ENCODE data around the gene SCO2.

DNA sequence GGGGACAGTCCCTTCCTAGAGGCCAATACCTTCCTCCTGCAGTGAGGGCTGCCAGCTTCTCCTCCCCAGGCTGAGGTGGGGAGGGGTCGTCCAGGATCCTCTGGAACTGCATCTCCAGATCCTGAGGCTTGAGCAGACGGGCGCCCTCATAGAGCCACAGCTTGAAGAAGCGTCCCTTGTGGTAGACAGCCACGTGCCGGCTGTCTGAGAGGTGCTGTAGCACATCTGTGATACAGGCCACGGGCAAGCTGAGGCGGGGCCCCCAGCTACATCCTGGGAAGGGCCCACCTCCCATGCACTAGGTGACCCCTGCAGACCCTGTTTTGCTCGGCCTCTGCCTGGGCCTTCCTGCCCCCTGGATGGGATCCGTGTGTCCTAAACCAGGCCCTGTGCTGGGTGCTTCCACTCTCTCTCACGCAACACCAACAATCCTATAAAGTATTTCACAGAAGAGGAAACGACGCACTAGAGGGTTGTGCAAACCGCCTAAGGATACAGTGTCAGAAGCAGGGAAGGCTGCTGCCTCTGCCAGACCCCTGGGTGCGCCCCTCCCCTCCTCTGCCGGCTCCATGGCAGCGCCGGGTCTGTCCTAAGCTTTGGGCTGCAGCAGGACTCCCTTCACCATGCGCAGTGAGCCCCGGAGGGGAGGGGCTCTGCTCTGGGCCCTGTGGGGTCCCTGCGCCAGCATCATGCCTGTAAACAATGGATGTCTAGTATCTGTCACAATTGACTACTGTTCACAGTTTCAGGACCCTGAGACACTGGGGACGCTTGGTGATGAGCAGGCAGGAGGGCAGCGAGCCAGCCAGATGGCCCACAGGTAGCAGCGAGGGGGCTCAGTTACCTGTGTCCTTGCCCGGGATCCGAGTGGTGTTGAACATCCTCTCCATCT, 48.3 kb upstream of the SCO2 start:
- TF ChIP-seq, protein P1, sequence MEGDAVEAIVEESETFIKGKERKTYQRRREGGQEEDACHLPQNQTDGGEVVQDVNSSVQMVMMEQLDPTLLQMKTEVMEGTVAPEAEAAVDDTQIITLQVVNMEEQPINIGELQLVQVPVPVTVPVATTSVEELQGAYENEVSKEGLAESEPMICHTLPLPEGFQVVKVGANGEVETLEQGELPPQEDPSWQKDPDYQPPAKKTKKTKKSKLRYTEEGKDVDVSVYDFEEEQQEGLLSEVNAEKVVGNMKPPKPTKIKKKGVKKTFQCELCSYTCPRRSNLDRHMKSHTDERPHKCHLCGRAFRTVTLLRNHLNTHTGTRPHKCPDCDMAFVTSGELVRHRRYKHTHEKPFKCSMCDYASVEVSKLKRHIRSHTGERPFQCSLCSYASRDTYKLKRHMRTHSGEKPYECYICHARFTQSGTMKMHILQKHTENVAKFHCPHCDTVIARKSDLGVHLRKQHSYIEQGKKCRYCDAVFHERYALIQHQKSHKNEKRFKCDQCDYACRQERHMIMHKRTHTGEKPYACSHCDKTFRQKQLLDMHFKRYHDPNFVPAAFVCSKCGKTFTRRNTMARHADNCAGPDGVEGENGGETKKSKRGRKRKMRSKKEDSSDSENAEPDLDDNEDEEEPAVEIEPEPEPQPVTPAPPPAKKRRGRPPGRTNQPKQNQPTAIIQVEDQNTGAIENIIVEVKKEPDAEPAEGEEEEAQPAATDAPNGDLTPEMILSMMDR (IDR thresholded peaks at IDR 0.05) = no peak
- TF ChIP-seq POLR2A (IDR thresholded peaks at IDR 0.05) = no peak

Data from heart left ventricle (tissue), 13 donors.